Heart right ventricle (tissue), 16 donors: ENCODE data around the gene KDM2B. TPM values are rescaled to one million over a fixed set of nuclear protein-coding genes. Genes with fewer than 3 reads are reported as not detected.

Experiments used
- ATAC-seq, 8 donors: fragments of 200-7000 bp; cut with Tn5 transposase; one replicate each; pipeline ENCODE4 v1.9.1; 2020; ENCODE audit warnings: mild to moderate bottlenecking in 8 of 8, moderate library complexity in 8 of 8, moderate number of reproducible peaks in 1 of 8
- DNase-seq, 2 donors: peaks; one replicate each; pipeline ENCODE4 v3.0.0-alpha.2; 2020
- H3K27ac ChIP-seq, 10 donors: fragments of 200-600 bp; sonication (generic) in 2 of 10; one replicate each; pipeline versions ENCODE4 v1.5.0 to v1.8.0; 2020 to 2022; ENCODE audit warnings: mild to moderate bottlenecking in 3 of 10
- H3K27me3 ChIP-seq, 7 donors: fragments of 200-600 bp; one replicate each; pipeline ENCODE4 v1.8.0; 2021 to 2022; ENCODE audit warnings: mild to moderate bottlenecking in 2 of 7
- H3K36me3 ChIP-seq, 9 donors: fragments of 200-600 bp; sonication (generic) in 1 of 9; one replicate each; pipeline versions ENCODE4 v1.5.0 to v1.8.0; 2020 to 2022; ENCODE audit warnings: mild to moderate bottlenecking in 2 of 9
- H3K4me1 ChIP-seq, 9 donors: fragments of 200-600 bp; sonication (generic) in 1 of 9; one replicate each; pipeline versions ENCODE4 v1.5.0 to v1.8.0; 2020 to 2022; ENCODE audit warnings: mild to moderate bottlenecking in 4 of 9
- H3K4me3 ChIP-seq, 10 donors: fragments of 200-600 bp; sonication (generic) in 2 of 10; one replicate each; pipeline versions ENCODE4 v1.5.0 to v1.8.0; 2020 to 2022; ENCODE audit warnings: mild to moderate bottlenecking in 7 of 10, moderate library complexity in 2 of 10
- H3K9me3 ChIP-seq, 11 donors: fragments of 200-600 bp in 10 of 11; sonication (generic) in 2 of 11; one replicate each; pipeline versions ENCODE4 v1.5.0 to v1.8.0; 2013 to 2022; ENCODE audit warnings: mild to moderate bottlenecking in 2 of 11, control low read depth in 1 of 11, moderate library complexity in 1 of 11
- WGBS, 2 donors: extraction: QIAGEN DNeasy Blood & Tissue Kit; methylation state at CpG; one replicate each; pipeline ENCODE4 v1.1.7; 2013; ENCODE audit warnings: inconsistent platforms in 1 of 2; 5-methylcytosine and 5-hydroxymethylcytosine counted together
- intact Hi-C, 10 donors: fragments of 100-400 bp; cut with DNase I; formaldehyde crosslinking; loops; one replicate each; pipeline versions ENCODE4 v1.11.1 to v1.14.2; 2022
- polyA plus RNA-seq, 2 donors: library from polyadenylated mRNA; stranded (reverse); fragments of 200-250 nt; gene quantifications; one replicate each; pipeline ENCODE4 v1.2.3, GENCODE V29; 2013
- total RNA-seq, 10 donors: library from RNA; stranded (reverse); fragmentation: NEBNext Ultra II Directional in 3 of 10; extraction: Animal tissue kit (Norgen Biotek cat#: 25700) in 3 of 10; gene quantifications; one replicate each; pipeline versions ENCODE4 v1.2.1 to v1.2.4, GENCODE V29; 2021 to 2023
- TF ChIP-seq, protein P1 (sequence below), 9 donors: fragments of 200-600 bp; sonication (generic) in 2 of 9; IDR thresholded peaks; one replicate each; pipeline versions ENCODE4 v1.5.0 to v1.8.0; 2021 to 2022; ENCODE audit warnings: antibody characterized with exemption in 9 of 9, mild to moderate bottlenecking in 5 of 9, moderate library complexity in 1 of 9
- donor health status: Arrhythmogenic right ventricular cardiomyopathy.
- donor health status: ischemic (EF 13 %, LVEDD 7.1; RV severe dilation, severe dysfunction).
- donor health status: healthy with polysubstance abuse.
- donor health status: DM: no; HTN: yes; CAD: no.
- donor health status: DM: no; HTN: no; CAD: no.
- donor health status: ischemic (EF 25% LVEDD 6.9; RV normal size, moderate dysfunction).
- donor health status: ischemic (EF 25% LVEDD 5.7; RV mildly dilated, moderate dysfunction).
- donor health status: healthy.
- donor health status: DM: yes; HTN: yes; CAD: no.
- donor health status: Ischemic cardiomyopathy.
- donor health status: ischemic (EF 35%, LVEDD 5.7; RV mildly dilated, moderate dysfunction).
- donor health status: nonischemic (EF 11% LVEDD 7.7; RV severe dilation, severe dysfunction).
- donor health status: DM: yes; HTN: yes; CAD: no.
- donor health status: PGD.
- donor health status: ischemic (EF 29% LVEDD 5.4; RV normal size, mild dysfunction).
- donor health status: nonischemic (EF 23%, LVEDD 6.1; RV moderate dilation, normal function).

The KDM2B gene
- total and polyA plus RNA-seq, 12 donors: 4.8 to 18.4 (median 13.6) TPM

DNA sequence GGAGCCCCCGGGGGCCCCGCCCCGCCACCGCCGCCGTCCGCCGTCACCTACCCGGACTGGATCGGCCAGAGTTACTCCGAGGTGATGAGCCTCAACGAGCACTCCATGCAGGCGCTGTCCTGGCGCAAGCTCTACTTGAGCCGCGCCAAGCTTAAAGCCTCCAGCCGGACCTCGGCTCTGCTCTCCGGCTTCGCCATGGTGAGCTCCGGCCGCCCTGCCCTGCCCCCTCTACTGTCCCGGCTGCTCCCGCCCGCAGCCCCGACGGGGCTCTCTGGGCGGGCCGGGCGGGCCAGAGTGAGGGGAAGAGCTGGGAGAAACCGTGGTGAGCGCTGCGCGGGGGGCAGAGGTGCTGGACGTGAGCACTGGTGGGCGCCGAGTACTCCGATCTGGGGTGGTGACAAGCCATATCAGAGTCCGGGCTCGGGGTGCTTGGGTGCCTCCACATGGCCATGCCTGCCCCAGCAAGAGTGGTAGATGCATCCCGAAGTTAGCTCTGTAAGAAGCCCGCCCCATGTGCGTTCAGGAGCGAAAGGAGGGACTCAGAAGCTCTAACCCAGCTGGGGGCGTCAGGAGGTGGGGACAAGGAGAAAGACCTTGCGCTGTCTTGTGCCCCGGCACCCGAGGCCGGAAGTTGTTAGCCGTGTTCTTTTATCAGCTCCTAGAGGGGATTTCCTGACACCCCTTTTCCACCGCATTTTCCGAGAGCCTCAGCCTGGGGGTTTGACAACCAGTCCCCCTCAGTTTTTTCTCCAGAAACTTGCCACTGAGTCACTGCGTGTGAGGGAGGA, 46.2 kb upstream of the KDM2B start:
- 1% methylated on average over 51 to 53 of the region's 53 CpGs for WGBS, 2 donors
- Histone ChIP-seq H3K36me3 (no peaks in the 10 kb centered on the region), H3K4me1 (peaks cover 3 to 66% (median 48%) of the 10 kb centered on the region in 9 donors), H3K9me3 (no peaks in the 10 kb centered on the region), H3K4me3 (peak overlapping the region; percentile 57 to 97 (median 76)), H3K27me3 (no peaks in the 10 kb centered on the region), H3K27ac (peak overlapping the region; percentile 76 to 96 (median 92))
- ATAC-seq (peak; percentile 21 to 64 (median 47)), DNase-seq (peak; percentile 52 to 55)
- intact Hi-C loops: loop anchor here (2.0 to 10.0 kb wide), 15 partner anchors 35 to 132 kb away; partner anchors contain the start of genes KDM2B (in 4 of the 10) and MORN3 (in 1 of the 10)
- TF ChIP-seq, protein P1, sequence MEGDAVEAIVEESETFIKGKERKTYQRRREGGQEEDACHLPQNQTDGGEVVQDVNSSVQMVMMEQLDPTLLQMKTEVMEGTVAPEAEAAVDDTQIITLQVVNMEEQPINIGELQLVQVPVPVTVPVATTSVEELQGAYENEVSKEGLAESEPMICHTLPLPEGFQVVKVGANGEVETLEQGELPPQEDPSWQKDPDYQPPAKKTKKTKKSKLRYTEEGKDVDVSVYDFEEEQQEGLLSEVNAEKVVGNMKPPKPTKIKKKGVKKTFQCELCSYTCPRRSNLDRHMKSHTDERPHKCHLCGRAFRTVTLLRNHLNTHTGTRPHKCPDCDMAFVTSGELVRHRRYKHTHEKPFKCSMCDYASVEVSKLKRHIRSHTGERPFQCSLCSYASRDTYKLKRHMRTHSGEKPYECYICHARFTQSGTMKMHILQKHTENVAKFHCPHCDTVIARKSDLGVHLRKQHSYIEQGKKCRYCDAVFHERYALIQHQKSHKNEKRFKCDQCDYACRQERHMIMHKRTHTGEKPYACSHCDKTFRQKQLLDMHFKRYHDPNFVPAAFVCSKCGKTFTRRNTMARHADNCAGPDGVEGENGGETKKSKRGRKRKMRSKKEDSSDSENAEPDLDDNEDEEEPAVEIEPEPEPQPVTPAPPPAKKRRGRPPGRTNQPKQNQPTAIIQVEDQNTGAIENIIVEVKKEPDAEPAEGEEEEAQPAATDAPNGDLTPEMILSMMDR (IDR thresholded peaks at IDR 0.05): peak in 3 of 9 donors; percentile 2 to 29 (median 8)

DNA sequence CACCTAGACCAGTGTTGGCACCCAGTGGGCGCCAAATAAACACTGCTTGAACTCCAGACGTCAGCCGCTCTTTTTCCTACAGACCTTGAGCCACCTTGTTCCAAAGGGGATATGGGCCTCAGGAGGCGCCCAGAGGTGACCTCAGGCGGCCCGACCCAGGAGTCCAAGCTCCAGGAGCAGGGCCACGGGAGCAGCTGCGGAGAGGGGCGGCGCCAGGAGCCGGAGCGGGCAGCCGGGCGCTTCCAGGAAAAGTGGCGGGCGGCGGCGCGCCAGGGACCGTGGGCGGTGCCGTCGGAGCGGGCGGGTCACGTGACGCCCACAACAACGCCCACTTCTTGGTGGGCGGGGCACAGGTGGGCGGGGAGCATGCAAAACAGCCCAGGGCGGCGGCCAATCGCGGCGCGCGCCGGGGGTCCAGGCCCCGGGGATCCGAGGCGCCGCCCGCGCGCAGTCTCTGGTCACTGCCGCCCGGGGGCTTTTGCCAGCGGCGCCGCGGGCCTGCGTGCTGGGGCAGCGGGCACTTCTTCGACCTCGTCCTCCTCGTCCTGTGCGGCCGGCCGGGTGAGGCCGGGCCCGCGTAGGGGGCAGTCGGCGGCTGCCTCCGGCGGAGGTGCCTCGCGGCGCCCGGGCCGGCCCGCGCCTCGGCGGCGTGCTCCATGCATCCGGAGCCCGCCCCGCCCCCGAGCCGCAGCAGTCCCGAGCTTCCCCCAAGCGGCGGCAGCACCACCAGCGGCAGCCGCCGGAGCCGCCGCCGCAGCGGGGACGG, 45.4 kb upstream of the KDM2B start, which contains the start of gene ORAI1:
ORAI1 (plus strand) TSS at position 444 of the 766 bp plus-strand sequence.
- peaks cover 3 to 58% (median 46%) of the 10 kb centered on the region in 9 donors for H3K4me1 ChIP-seq
- H3K9me3 ChIP-seq: no peaks in the 10 kb centered on the region
- DNase-seq (peak; percentile 96 to 98), ATAC-seq (peak; percentile 90 to 96 (median 93))
- intact Hi-C loops: loop anchor here (2.0 to 10.0 kb wide), 15 partner anchors 36 to 131 kb away; partner anchors contain the start of genes KDM2B (in 4 of the 10) and MORN3 (in 1 of the 10)
- H3K4me3 ChIP-seq: peak within 1 kb of the TSS; percentile 57 to 97 (median 76)
- TF ChIP-seq, protein P1 (IDR thresholded peaks at IDR 0.05): peak in 6 of 9 donors; percentile 4 to 47 (median 28)
- 1 to 2% methylated on average over 65 to 92 of the region's 92 CpGs for WGBS, 2 donors
- H3K36me3 ChIP-seq: no peaks in the 10 kb centered on the region
- peak within 1 kb of the TSS; percentile 76 to 96 (median 92) for H3K27ac ChIP-seq
- no peaks in the 10 kb centered on the region for H3K27me3 ChIP-seq

DNA sequence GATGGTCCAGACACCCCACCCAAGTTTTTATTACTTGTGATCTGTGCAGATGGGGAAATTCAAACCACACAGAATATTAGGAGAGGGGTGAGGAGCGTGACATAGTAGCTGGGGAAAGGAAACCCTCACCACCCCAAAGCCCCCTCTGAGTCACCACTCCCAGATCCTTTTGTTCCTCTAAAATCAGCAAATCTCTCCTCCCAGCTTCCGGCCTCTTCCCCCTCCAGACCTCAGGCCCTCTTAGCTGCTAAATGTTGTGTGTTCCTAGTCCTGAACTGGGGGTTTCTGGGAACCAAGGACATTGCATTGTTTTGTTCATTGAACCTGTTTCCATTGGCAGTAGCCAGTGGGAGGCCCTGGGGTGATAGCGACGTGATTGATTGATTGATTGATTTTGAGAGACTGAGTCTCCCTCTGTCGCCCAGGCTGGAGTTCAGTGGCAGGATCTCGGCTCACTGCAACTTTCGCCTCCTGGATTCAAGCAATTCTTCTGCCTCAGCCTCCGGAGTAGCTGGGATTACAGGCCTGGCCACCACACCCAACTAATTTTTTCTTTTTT, 39.6 kb upstream of the KDM2B start:
- 82 to 84% methylated on average over 8 of the region's 8 CpGs for WGBS, 2 donors
- H3K4me1 ChIP-seq: peaks cover 0 to 25% (median 8%) of the 10 kb centered on the region in 9 donors
- no peaks in the 10 kb centered on the region for H3K27me3 ChIP-seq
- no peaks in the 10 kb centered on the region for H3K36me3 ChIP-seq
- H3K27ac ChIP-seq: no peak overlapping the region
- peak in 4 of 8 donors; percentile 25 to 46 (median 40) for ATAC-seq
- no peaks in the 10 kb centered on the region for H3K9me3 ChIP-seq
- intact Hi-C loops: loop anchor here in 7 of 10 donors (5.0 to 10.0 kb wide), 7 partner anchors 43 to 126 kb away; no protein-coding TSS in a partner anchor
- TF ChIP-seq, protein P1 (IDR thresholded peaks at IDR 0.05): no peak
- H3K4me3 ChIP-seq: no peak overlapping the region
- no peak for DNase-seq
